ENCODE data around the gene CDHR3. TPM values are rescaled to one million over a fixed set of nuclear protein-coding genes. Genes with fewer than 3 reads are reported as not detected.

CDHR3 gene
- total RNA-seq, 1 experiment from 2014 or later, result 6.5 TPM

DNA sequence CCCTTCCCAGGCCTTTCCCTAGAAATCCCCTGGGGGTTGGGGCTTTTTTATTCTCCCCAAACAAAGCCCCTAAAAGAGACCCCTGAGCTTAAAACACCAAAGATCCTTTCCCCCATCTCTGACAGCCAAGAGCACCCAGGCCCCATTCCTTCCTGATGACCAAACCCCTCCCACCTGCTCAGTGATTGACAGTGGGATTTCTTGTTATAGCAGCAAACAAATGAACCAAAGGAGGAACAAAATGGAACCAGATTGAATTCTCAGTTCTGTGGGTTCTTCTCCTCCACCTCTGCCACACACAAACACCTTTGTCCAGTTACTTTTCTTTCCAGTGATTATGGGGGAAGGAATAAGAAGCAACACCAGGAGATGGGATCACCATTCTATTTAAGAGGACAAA is 21.5 kb upstream of the CDHR3 start:
- Histone ChIP-seq H3K27ac (ENCODE audit: low read length) (no peak overlapping the region), H3K36me3 (ENCODE audit: control insufficient read depth, insufficient read depth, low read length) (no peaks in the 10 kb centered on the region), H3K27me3 (ENCODE audit: control insufficient read depth, insufficient read depth, low read length) (no peaks in the 10 kb centered on the region), H3K4me1 (ENCODE audit: control insufficient read depth, insufficient read depth, low read length) (no peaks in the 10 kb centered on the region), H3K4me3 (ENCODE audit: low read depth in 2 of 2, low read length in 2 of 2) (no peak overlapping the region), H3K9me3 (ENCODE audit: control insufficient read depth, insufficient read depth, low read depth, low read length) (no peaks in the 10 kb centered on the region)
- ATAC-seq (no peak), DNase-seq (ENCODE audit: low read depth, low spot score) (no peak)
- POLR2A ChIA-PET, result no interaction called here
- TF ChIP-seq POLR2AphosphoS5 (IDR thresholded peaks at IDR 0.05; ENCODE audit: low read depth, low read length) (no peak), SIN3A (IDR thresholded peaks at IDR 0.05; ENCODE audit: borderline replicate concordance, insufficient read depth, low read depth, low read length) (no peak), TCF7L2 (IDR thresholded peaks at IDR 0.05; ENCODE audit: low read depth, low read length) (no peak)
- TF ChIP-seq, protein P1, sequence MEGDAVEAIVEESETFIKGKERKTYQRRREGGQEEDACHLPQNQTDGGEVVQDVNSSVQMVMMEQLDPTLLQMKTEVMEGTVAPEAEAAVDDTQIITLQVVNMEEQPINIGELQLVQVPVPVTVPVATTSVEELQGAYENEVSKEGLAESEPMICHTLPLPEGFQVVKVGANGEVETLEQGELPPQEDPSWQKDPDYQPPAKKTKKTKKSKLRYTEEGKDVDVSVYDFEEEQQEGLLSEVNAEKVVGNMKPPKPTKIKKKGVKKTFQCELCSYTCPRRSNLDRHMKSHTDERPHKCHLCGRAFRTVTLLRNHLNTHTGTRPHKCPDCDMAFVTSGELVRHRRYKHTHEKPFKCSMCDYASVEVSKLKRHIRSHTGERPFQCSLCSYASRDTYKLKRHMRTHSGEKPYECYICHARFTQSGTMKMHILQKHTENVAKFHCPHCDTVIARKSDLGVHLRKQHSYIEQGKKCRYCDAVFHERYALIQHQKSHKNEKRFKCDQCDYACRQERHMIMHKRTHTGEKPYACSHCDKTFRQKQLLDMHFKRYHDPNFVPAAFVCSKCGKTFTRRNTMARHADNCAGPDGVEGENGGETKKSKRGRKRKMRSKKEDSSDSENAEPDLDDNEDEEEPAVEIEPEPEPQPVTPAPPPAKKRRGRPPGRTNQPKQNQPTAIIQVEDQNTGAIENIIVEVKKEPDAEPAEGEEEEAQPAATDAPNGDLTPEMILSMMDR (IDR thresholded peaks at IDR 0.05), result no peak
- TF ChIP-seq, protein P2, sequence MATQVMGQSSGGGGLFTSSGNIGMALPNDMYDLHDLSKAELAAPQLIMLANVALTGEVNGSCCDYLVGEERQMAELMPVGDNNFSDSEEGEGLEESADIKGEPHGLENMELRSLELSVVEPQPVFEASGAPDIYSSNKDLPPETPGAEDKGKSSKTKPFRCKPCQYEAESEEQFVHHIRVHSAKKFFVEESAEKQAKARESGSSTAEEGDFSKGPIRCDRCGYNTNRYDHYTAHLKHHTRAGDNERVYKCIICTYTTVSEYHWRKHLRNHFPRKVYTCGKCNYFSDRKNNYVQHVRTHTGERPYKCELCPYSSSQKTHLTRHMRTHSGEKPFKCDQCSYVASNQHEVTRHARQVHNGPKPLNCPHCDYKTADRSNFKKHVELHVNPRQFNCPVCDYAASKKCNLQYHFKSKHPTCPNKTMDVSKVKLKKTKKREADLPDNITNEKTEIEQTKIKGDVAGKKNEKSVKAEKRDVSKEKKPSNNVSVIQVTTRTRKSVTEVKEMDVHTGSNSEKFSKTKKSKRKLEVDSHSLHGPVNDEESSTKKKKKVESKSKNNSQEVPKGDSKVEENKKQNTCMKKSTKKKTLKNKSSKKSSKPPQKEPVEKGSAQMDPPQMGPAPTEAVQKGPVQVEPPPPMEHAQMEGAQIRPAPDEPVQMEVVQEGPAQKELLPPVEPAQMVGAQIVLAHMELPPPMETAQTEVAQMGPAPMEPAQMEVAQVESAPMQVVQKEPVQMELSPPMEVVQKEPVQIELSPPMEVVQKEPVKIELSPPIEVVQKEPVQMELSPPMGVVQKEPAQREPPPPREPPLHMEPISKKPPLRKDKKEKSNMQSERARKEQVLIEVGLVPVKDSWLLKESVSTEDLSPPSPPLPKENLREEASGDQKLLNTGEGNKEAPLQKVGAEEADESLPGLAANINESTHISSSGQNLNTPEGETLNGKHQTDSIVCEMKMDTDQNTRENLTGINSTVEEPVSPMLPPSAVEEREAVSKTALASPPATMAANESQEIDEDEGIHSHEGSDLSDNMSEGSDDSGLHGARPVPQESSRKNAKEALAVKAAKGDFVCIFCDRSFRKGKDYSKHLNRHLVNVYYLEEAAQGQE (IDR thresholded peaks at IDR 0.05; ENCODE audit: insufficient read depth in 1 of 2, low read depth in 2 of 2, low read length in 1 of 2), result no peak
- in situ Hi-C loops (cut with HindIII; ENCODE audit: low pct_unique_long_range_greater_than_20kb, low sequenced_read_pairs), result no loop called here
- CTCF ChIA-PET, result no interaction called here
- intact Hi-C loops (cut with micrococcal nuclease; ENCODE audit: unreplicated experiment), result no loop called here
- BruUV-seq (replicated peaks), result no TSS peak

DNA sequence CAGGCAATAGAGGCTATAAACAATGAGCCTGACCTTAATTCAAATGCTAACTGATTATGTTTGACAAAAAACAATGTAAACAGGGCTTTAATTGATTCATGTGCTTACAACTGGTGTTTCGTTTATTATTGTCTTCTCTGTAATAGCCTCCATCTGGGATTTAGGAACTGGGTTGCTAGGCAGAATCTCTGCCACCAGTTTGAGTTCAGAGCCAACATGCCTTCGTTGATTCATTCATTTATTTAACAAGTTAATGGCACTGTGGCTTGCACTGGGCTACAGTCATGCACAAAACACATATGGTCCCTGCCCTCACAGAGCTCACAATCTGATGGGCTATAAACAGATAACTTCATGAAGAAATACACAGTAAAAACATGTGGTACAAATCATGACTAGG is 19.6 kb upstream of the CDHR3 start:
- intact Hi-C loops (cut with micrococcal nuclease; ENCODE audit: unreplicated experiment), result no loop called here
- no peaks in the 10 kb centered on the region for H3K4me1 ChIP-seq (ENCODE audit: control insufficient read depth, insufficient read depth, low read length)
- ChIA-PET POLR2A (interaction anchor here (0.6 kb wide), 1 partner anchor 900 kb away, joined by 10 read pairs; no protein-coding TSS in a partner anchor), CTCF (no interaction called here)
- no TSS peak for BruUV-seq (replicated peaks)
- in situ Hi-C loops (cut with HindIII; ENCODE audit: low pct_unique_long_range_greater_than_20kb, low sequenced_read_pairs), result no loop called here
- ATAC-seq (no peak), DNase-seq (ENCODE audit: low read depth, low spot score) (no peak)
- H3K27ac ChIP-seq (ENCODE audit: low read length), result no peak overlapping the region
- H3K36me3 ChIP-seq (ENCODE audit: control insufficient read depth, insufficient read depth, low read length), result no peaks in the 10 kb centered on the region
- no peak overlapping the region for H3K4me3 ChIP-seq (ENCODE audit: low read depth in 2 of 2, low read length in 2 of 2)
- H3K27me3 ChIP-seq (ENCODE audit: control insufficient read depth, insufficient read depth, low read length), result no peaks in the 10 kb centered on the region
- TF ChIP-seq TCF7L2 (IDR thresholded peaks at IDR 0.05; ENCODE audit: low read depth, low read length) (no peak), SIN3A (IDR thresholded peaks at IDR 0.05; ENCODE audit: borderline replicate concordance, insufficient read depth, low read depth, low read length) (no peak), POLR2AphosphoS5 (IDR thresholded peaks at IDR 0.05; ENCODE audit: low read depth, low read length) (no peak)
- TF ChIP-seq, protein P2 (IDR thresholded peaks at IDR 0.05; ENCODE audit: insufficient read depth in 1 of 2, low read depth in 2 of 2, low read length in 1 of 2), result no peak
- TF ChIP-seq, protein P1 (IDR thresholded peaks at IDR 0.05), result no peak
- H3K9me3 ChIP-seq (ENCODE audit: control insufficient read depth, insufficient read depth, low read depth, low read length), result no peaks in the 10 kb centered on the region

Measured in Panc1 (cell line).